GM19239 (cell line): ENCODE measurements around the gene ITGA11.

Experiments
- DNase-seq: peaks from one replicate; pipeline ENCODE4 v3.0.0; 2011; ENCODE audit warnings: low spot score; ENCODE audit not compliant: insufficient read length
- FAIRE-seq: peaks from 2 replicates; lab custom pipeline; 2011; peaks lifted over from hg19 to GRCh38; lab: Jason Lieb, UNC

ITGA11 gene

GRCh38 chr15:68318008-68318835, 113.7 kb downstream of the ITGA11 start:
- FAIRE-seq (no peak), DNase-seq (no peak)

- no peak for DNase-seq
- no peak for FAIRE-seq
Observed at GRCh38 chr15:68317281-68318007, 114.5 kb downstream of the ITGA11 start.

- no peak for DNase-seq
Observed at GRCh38 chr15:68316061-68316804, 115.7 kb downstream of the ITGA11 start.

GRCh38 chr15:68315495-68316031, 116.4 kb downstream of the ITGA11 start:
- FAIRE-seq (no peak), DNase-seq (no peak)

More at GRCh38 chr15:68316061-68316804, 115.7 kb downstream of the ITGA11 start:
- FAIRE-seq: no peak

- FAIRE-seq (no peak), DNase-seq (no peak)
Observed at GRCh38 chr15:68315035-68315434, 116.9 kb downstream of the ITGA11 start.

GRCh38 chr15:68314563-68314962, 117.4 kb downstream of the ITGA11 start:
- no peak for DNase-seq
- FAIRE-seq: no peak

- DNase-seq: no peak
- FAIRE-seq: no peak
Observed at GRCh38 chr15:68313501-68314410, 118.2 kb downstream of the ITGA11 start.

GRCh38 chr15:68312701-68313204, 119.2 kb downstream of the ITGA11 start:
- DNase-seq (no peak), FAIRE-seq (no peak)

GRCh38 chr15:68311859-68312557, 120.0 kb downstream of the ITGA11 start:
- FAIRE-seq (no peak), DNase-seq (no peak)

- FAIRE-seq (no peak), DNase-seq (no peak)
Observed at GRCh38 chr15:68311464-68311835, 120.5 kb downstream of the ITGA11 start.

- FAIRE-seq (no peak), DNase-seq (no peak)
Observed at GRCh38 chr15:68310804-68311463, 121.0 kb downstream of the ITGA11 start.

- DNase-seq: no peak
- no peak for FAIRE-seq
Observed at GRCh38 chr15:68310178-68310803, 121.7 kb downstream of the ITGA11 start.

- DNase-seq: no peak
- FAIRE-seq: no peak
Observed at GRCh38 chr15:68309024-68309423, 122.9 kb downstream of the ITGA11 start.

- FAIRE-seq (no peak), DNase-seq (no peak)
Observed at GRCh38 chr15:68307131-68307928, 124.6 kb downstream of the ITGA11 start.

- FAIRE-seq: no peak
- DNase-seq: no peak
Observed at GRCh38 chr15:68305420-68305871, 126.5 kb downstream of the ITGA11 start.

GRCh38 chr15:68304589-68305337, 127.2 kb downstream of the ITGA11 start:
- no peak for DNase-seq
- FAIRE-seq: no peak
